Natural killer cell (primary cell): ENCODE data around the gene THRSP. TPM values are rescaled to one million over a fixed set of nuclear protein-coding genes. Genes with fewer than 3 reads are reported as not detected.
A peak's percentile ranks its signal among the peaks of the same experiment; 100 is the strongest.

ENCODE experiments used
- ATAC-seq, 3 donors: fragments of 150-1000 bp in 2 of 3; fragments of 200-7000 bp in 1 of 3; cut with Tn5 transposase; 1 replicate in 1 of 3; 2 replicates in 2 of 3; pipeline ENCODE4 v1.10.0; 2021; ENCODE audit warnings: mild to moderate bottlenecking in 2 of 3, moderate library complexity in 2 of 3
- DNase-seq, 2 donors: peaks; one replicate each; pipeline versions ENCODE4 v3.0.0 to v3.0.0-alpha.2; 2013 to 2021; ENCODE audit warnings: mixed read lengths in 1 of 2
- H3K27ac ChIP-seq: one replicate; pipeline ENCODE4 v1.5.1; 2013; ENCODE audit warnings: mild to moderate bottlenecking, low read length
- H3K27me3 ChIP-seq: one replicate; pipeline ENCODE4 v1.6.1; 2013; ENCODE audit warnings: low read length; ENCODE audit not compliant: control insufficient read depth, insufficient read depth
- H3K36me3 ChIP-seq: one replicate; pipeline ENCODE4 v1.6.1; 2013; ENCODE audit warnings: low read length; ENCODE audit not compliant: control insufficient read depth, insufficient read depth
- H3K4me1 ChIP-seq: one replicate; pipeline ENCODE4 v1.6.1; 2013; ENCODE audit warnings: low read length; ENCODE audit not compliant: control insufficient read depth, insufficient read depth
- H3K4me3 ChIP-seq: one replicate; pipeline ENCODE4 v1.5.1; 2013; ENCODE audit warnings: low read length
- H3K9me3 ChIP-seq: one replicate; pipeline ENCODE4 v1.6.1; 2013; ENCODE audit warnings: low read length; ENCODE audit not compliant: control insufficient read depth, insufficient read depth
- H3K27ac Mint-ChIP-seq, 2 donors: one replicate each; pipeline ENCODE4 v1.8.0; 2022; ENCODE audit warnings: mild to moderate bottlenecking in 2 of 2, mixed read lengths in 2 of 2, moderate library complexity in 1 of 2
- H3K27me3 Mint-ChIP-seq, 2 donors: one replicate each; pipeline ENCODE4 v1.8.0; 2022; ENCODE audit warnings: low read depth in 2 of 2, mixed read lengths in 2 of 2
- H3K36me3 Mint-ChIP-seq: one replicate; pipeline ENCODE4 v1.8.0; 2022; ENCODE audit warnings: mixed read lengths
- H3K4me1 Mint-ChIP-seq, 2 donors: one replicate each; pipeline ENCODE4 v1.8.0; 2022; ENCODE audit warnings: mixed read lengths in 2 of 2
- H3K4me3 Mint-ChIP-seq: one replicate; pipeline ENCODE4 v1.8.0; 2022; ENCODE audit warnings: mild to moderate bottlenecking, moderate library complexity, mixed read lengths
- H3K9me3 Mint-ChIP-seq, 2 donors: one replicate each; pipeline ENCODE4 v1.8.0; 2022; ENCODE audit warnings: mixed read lengths in 2 of 2
- WGBS: methylation state at CpG from one replicate; pipeline ENCODE4 v1.1.7; 2013; ENCODE audit warnings: missing lambda C conversion rate; ENCODE audit not compliant: insufficient coverage; 5-methylcytosine and 5-hydroxymethylcytosine counted together
- intact Hi-C: fragments of 100-400 bp; cut with micrococcal nuclease; formaldehyde crosslinking; loops from one replicate; pipeline ENCODE4 v1.14.2; 2022
- total RNA-seq, 4 donors: library from RNA; stranded (reverse); fragments of 120-200 nt in 1 of 4; gene quantifications; one replicate each; pipeline versions ENCODE4 v1.2.3 to v1.2.4, GENCODE V29; 2013 to 2022
- TF ChIP-seq, protein P1 (sequence below): fragments of 200-600 bp; IDR thresholded peaks from one replicate; pipeline ENCODE4 v1.8.0; 2022; ENCODE audit warnings: antibody characterized with exemption

THRSP gene
- total RNA-seq, 3 donors from 2014 or later (not counting 1 experiment from before 2014, with no cell fraction given), result not detected

DNA sequence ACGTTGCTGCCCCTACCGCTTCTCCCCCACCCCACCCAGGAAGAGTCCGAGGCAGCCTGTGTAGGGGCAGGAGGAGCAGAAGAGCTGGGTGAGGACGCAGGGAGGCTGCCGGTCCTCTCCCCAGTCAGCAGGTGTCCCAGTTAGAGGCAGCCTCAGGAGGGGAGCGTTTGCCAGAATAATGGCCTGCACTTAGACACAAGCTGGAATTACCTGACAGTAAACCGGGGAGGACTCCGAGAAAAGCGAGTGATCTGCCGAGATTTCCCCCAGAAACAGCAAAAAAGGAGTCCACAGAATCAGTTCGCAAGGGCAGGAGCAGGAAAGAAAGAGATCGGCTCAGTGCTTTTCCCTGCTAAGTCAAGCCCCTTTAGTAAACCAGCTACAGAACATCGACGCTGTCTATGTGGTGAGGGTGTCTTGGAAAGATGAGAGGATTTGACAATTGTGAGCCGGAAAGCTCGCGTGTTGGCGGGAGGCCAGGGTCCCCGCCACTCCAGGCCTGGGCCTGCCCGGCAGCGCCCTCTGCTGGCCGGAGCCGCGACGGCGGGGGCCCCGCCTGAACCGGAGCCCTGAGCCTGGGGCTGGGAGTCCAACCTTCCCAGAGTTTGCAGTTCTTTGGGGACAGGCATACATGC, 17.7 kb upstream of the THRSP start:
- Histone ChIP-seq H3K27me3 (no peaks in the 10 kb centered on the region), H3K9me3 (no peaks in the 10 kb centered on the region), H3K4me1 (peaks cover 6% of the 10 kb centered on the region), H3K4me3 (no peak overlapping the region), H3K36me3 (no peaks in the 10 kb centered on the region), H3K27ac (no peak overlapping the region)
- TF ChIP-seq, protein P1, sequence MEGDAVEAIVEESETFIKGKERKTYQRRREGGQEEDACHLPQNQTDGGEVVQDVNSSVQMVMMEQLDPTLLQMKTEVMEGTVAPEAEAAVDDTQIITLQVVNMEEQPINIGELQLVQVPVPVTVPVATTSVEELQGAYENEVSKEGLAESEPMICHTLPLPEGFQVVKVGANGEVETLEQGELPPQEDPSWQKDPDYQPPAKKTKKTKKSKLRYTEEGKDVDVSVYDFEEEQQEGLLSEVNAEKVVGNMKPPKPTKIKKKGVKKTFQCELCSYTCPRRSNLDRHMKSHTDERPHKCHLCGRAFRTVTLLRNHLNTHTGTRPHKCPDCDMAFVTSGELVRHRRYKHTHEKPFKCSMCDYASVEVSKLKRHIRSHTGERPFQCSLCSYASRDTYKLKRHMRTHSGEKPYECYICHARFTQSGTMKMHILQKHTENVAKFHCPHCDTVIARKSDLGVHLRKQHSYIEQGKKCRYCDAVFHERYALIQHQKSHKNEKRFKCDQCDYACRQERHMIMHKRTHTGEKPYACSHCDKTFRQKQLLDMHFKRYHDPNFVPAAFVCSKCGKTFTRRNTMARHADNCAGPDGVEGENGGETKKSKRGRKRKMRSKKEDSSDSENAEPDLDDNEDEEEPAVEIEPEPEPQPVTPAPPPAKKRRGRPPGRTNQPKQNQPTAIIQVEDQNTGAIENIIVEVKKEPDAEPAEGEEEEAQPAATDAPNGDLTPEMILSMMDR, result peak; percentile 98
- H3K27ac Mint-ChIP-seq, result no peak overlapping the region
- H3K9me3 Mint-ChIP-seq, result no peaks in the 10 kb centered on the region
- DNase-seq, result peak; percentile 78 to 87
- 13% methylated on average over 28 of the region's 28 CpGs for WGBS
- H3K36me3 Mint-ChIP-seq, result no peaks in the 10 kb centered on the region
- intact Hi-C loops, result no loop called here
- ATAC-seq, result peak; percentile 91 to 99 (median 99)
- peak overlapping the region; percentile 61 for H3K4me3 Mint-ChIP-seq
- no peaks in the 10 kb centered on the region for H3K27me3 Mint-ChIP-seq
- H3K4me1 Mint-ChIP-seq, result peaks cover 10 to 11% of the 10 kb centered on the region in 2 donors

DNA sequence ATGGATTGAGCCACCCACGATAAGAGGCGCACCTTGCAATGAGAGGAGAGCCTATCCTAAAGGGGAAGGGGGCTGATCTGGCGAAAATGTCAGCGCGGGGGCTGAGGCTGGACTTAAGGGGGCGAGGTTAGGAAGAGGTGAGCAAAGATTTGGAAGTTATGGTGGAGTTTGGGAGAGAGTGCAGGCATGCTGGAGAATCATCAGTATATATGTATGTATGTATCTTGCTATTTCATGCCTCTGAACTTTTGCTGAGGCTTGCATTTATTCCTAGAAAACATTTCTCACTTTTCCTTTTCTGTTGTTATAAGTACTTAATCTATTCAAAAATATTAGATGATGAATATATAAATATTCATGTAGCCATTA, 17.2 kb upstream of the THRSP start:
- peaks cover 6% of the 10 kb centered on the region for H3K4me1 ChIP-seq
- H3K9me3 ChIP-seq, result no peaks in the 10 kb centered on the region
- no peaks in the 10 kb centered on the region for H3K27me3 Mint-ChIP-seq
- no peak overlapping the region for H3K27ac ChIP-seq
- TF ChIP-seq, protein P1, result peak; percentile 54
- ATAC-seq (no peak), DNase-seq (no peak)
- no peaks in the 10 kb centered on the region for H3K9me3 Mint-ChIP-seq
- H3K27me3 ChIP-seq, result no peaks in the 10 kb centered on the region
- intact Hi-C loops, result no loop called here
- 57% methylated on average over 6 of the region's 6 CpGs for WGBS
- no peaks in the 10 kb centered on the region for H3K36me3 ChIP-seq
- H3K27ac Mint-ChIP-seq, result no peak overlapping the region
- no peak overlapping the region for H3K4me3 ChIP-seq
- H3K4me3 Mint-ChIP-seq, result no peak overlapping the region
- peaks cover 10 to 11% of the 10 kb centered on the region in 2 donors for H3K4me1 Mint-ChIP-seq
- H3K36me3 Mint-ChIP-seq, result no peaks in the 10 kb centered on the region

DNA sequence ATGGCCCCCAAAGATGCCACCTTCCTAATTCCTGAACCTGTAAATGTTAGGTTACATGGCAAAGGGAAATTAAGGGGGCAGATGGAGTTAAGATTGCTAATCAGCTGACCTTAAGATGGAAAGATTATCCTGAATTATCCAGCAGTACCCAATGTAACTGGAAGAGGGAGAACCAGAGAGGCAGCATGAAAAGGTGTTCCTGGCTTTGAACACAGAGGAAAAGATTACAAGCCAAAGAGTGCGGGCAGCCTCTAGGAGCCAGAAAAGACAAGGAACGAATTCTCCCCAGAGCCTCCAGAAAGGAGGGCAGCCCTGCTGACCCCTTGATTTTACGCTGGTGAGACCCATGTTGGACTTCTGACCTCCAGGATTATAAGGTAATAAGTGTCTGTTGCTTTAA, 15.1 kb upstream of the THRSP start:
- peaks cover 10 to 11% of the 10 kb centered on the region in 2 donors for H3K4me1 Mint-ChIP-seq
- H3K36me3 Mint-ChIP-seq, result no peaks in the 10 kb centered on the region
- intact Hi-C loops, result no loop called here
- Histone ChIP-seq H3K4me1 (peaks cover 6% of the 10 kb centered on the region), H3K27me3 (no peaks in the 10 kb centered on the region), H3K4me3 (no peak overlapping the region), H3K27ac (no peak overlapping the region), H3K9me3 (no peaks in the 10 kb centered on the region), H3K36me3 (no peaks in the 10 kb centered on the region)
- no peaks in the 10 kb centered on the region for H3K27me3 Mint-ChIP-seq
- WGBS, result 92% methylated on average over 3 of the region's 3 CpGs
- H3K9me3 Mint-ChIP-seq, result no peaks in the 10 kb centered on the region
- no peak for ATAC-seq
- H3K27ac Mint-ChIP-seq, result no peak overlapping the region
- TF ChIP-seq, protein P1, result no peak
- DNase-seq, result no peak
- H3K4me3 Mint-ChIP-seq, result no peak overlapping the region

DNA sequence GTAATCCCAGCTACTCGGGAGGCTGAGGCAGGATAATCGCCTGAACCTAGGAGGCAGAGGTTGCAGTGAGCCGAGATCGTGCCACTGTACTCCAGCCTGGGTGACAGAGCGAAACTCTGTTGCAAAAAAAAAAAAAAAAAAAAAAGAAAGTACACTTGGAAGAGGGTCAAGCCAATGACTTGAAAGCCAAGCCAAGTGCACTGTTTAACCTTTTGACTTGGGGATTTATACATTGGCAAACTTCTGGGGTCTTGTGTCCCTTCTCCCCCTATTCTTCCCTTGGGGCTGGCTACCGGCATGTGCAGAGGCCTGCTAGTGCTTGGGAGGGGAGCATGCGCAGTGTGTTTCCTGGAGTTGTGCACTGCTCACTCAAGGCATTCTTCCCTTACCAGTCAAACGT, 14.3 kb upstream of the THRSP start:
- ATAC-seq, result no peak
- H3K4me1 Mint-ChIP-seq, result peaks cover 10 to 11% of the 10 kb centered on the region in 2 donors
- H3K27ac Mint-ChIP-seq, result no peak overlapping the region
- no peak overlapping the region for H3K4me3 ChIP-seq
- H3K27me3 ChIP-seq, result no peaks in the 10 kb centered on the region
- no peaks in the 10 kb centered on the region for H3K9me3 Mint-ChIP-seq
- TF ChIP-seq, protein P1, result no peak
- H3K4me3 Mint-ChIP-seq, result no peak overlapping the region
- H3K36me3 Mint-ChIP-seq, result no peaks in the 10 kb centered on the region
- no peaks in the 10 kb centered on the region for H3K36me3 ChIP-seq
- DNase-seq, result no peak
- 85% methylated on average over 7 of the region's 8 CpGs for WGBS
- no peak overlapping the region for H3K27ac ChIP-seq
- no peaks in the 10 kb centered on the region for H3K27me3 Mint-ChIP-seq
- intact Hi-C loops, result no loop called here
- H3K9me3 ChIP-seq, result no peaks in the 10 kb centered on the region
- peaks cover 6% of the 10 kb centered on the region for H3K4me1 ChIP-seq
